Lower lobe of right lung (tissue), 2 donors: ENCODE data around the gene CTDSP1. TPM values are rescaled to one million over a fixed set of nuclear protein-coding genes. Genes with fewer than 3 reads are reported as not detected.

Experiments used
- ATAC-seq, 2 donors: fragments of 200-7000 bp; cut with Tn5 transposase; one replicate each; pipeline ENCODE4 v1.9.1; 2020 to 2022; ENCODE audit warnings: mild to moderate bottlenecking in 2 of 2, moderate library complexity in 2 of 2
- DNase-seq: peaks from one replicate; pipeline ENCODE4 v3.0.0-alpha.2; 2020
- H3K27ac ChIP-seq: fragments of 200-600 bp; one replicate; pipeline ENCODE4 v1.8.0; 2022
- H3K27me3 ChIP-seq: fragments of 200-600 bp; one replicate; pipeline ENCODE4 v1.8.0; 2022; ENCODE audit warnings: low read depth
- H3K36me3 ChIP-seq: fragments of 200-600 bp; one replicate; pipeline ENCODE4 v1.8.0; 2022; ENCODE audit warnings: mild to moderate bottlenecking
- H3K4me1 ChIP-seq: fragments of 200-600 bp; one replicate; pipeline ENCODE4 v1.8.0; 2022
- H3K4me3 ChIP-seq: fragments of 200-600 bp; one replicate; pipeline ENCODE4 v1.8.0; 2022; ENCODE audit warnings: mild to moderate bottlenecking
- H3K9me3 ChIP-seq: fragments of 200-600 bp; one replicate; pipeline ENCODE4 v1.8.0; 2022
- CTCF ChIP-seq: fragments of 200-600 bp; IDR thresholded peaks from one replicate; pipeline ENCODE4 v1.8.0; 2022; ENCODE audit warnings: antibody characterized with exemption, mild to moderate bottlenecking
- intact Hi-C: fragments of 100-400 bp; cut with DNase I; formaldehyde crosslinking; loops from one replicate; pipeline ENCODE4 v1.11.0; 2022
- total RNA-seq: library from RNA; stranded (reverse); fragmentation: NEBNext Ultra II Directional; extraction: Animal tissue kit (Norgen Biotek cat#: 25700); gene quantifications from one replicate; pipeline ENCODE4 v1.2.1, GENCODE V29; 2021
- donor health status: DM: no; HTN: yes; CAD: no; lungs with severe emphysema.

The CTDSP1 gene
- total RNA-seq, 1 donor from 2014 or later: 168 TPM

GRCh38 chr2:218405086-218405745 lies 5.5 kb downstream of the CTDSP1 start:
- intact Hi-C loops: no loop called here
- DNase-seq: no peak
- peak overlapping the region; percentile 50 for H3K4me3 ChIP-seq
- H3K4me1 ChIP-seq: peaks cover 63% of the 10 kb centered on the region
- H3K27ac ChIP-seq: peak overlapping the region; percentile 90
- H3K9me3 ChIP-seq: no peaks in the 10 kb centered on the region
- H3K36me3 ChIP-seq: peaks cover 44% of the 10 kb centered on the region
- no peaks in the 10 kb centered on the region for H3K27me3 ChIP-seq
- no peak for ATAC-seq
- TF ChIP-seq CTCF: no peak

GRCh38 chr2:218405746-218406208 lies 6.1 kb downstream of the CTDSP1 start:
- peak overlapping the region; percentile 50 for H3K4me3 ChIP-seq
- intact Hi-C loops: no loop called here
- no peak for TF ChIP-seq CTCF
- peak overlapping the region; percentile 90 for H3K27ac ChIP-seq
- ATAC-seq: peak; percentile 24 to 34
- peak; percentile 61 for DNase-seq
- H3K36me3 ChIP-seq: peaks cover 44% of the 10 kb centered on the region
- peaks cover 63% of the 10 kb centered on the region for H3K4me1 ChIP-seq
- no peaks in the 10 kb centered on the region for H3K9me3 ChIP-seq
- no peaks in the 10 kb centered on the region for H3K27me3 ChIP-seq

- no peaks in the 10 kb centered on the region for H3K27me3 ChIP-seq
Observed at GRCh38 chr2:218406209-218406948, 6.7 kb downstream of the CTDSP1 start.

GRCh38 chr2:218406949-218407618 lies 7.4 kb downstream of the CTDSP1 start:
- H3K4me3 ChIP-seq: peak overlapping the region; percentile 60
- intact Hi-C loops: no loop called here
- no peak for TF ChIP-seq CTCF
- H3K4me1 ChIP-seq: peaks cover 51% of the 10 kb centered on the region
- H3K36me3 ChIP-seq: peaks cover 35% of the 10 kb centered on the region
- DNase-seq (peak; percentile 81), ATAC-seq (peak; percentile 21 to 23)
- no peaks in the 10 kb centered on the region for H3K9me3 ChIP-seq
- no peaks in the 10 kb centered on the region for H3K27me3 ChIP-seq
- H3K27ac ChIP-seq: peak overlapping the region; percentile 90

More at GRCh38 chr2:218406209-218406948, 6.7 kb downstream of the CTDSP1 start:
- H3K4me3 ChIP-seq: peak overlapping the region; percentile 60
- intact Hi-C loops: no loop called here
- peaks cover 42% of the 10 kb centered on the region for H3K36me3 ChIP-seq
- no peaks in the 10 kb centered on the region for H3K9me3 ChIP-seq
- H3K4me1 ChIP-seq: peaks cover 58% of the 10 kb centered on the region
- peak; percentile 80 for TF ChIP-seq CTCF
- peak; percentile 93 to 94 for ATAC-seq
- peak; percentile 98 for DNase-seq
- peak overlapping the region; percentile 90 for H3K27ac ChIP-seq

- H3K9me3 ChIP-seq: no peaks in the 10 kb centered on the region
- H3K27me3 ChIP-seq: no peaks in the 10 kb centered on the region
- TF ChIP-seq CTCF: no peak
- DNase-seq (peak; percentile 49), ATAC-seq (no peak)
- peaks cover 45% of the 10 kb centered on the region for H3K4me1 ChIP-seq
- peak overlapping the region; percentile 90 for H3K27ac ChIP-seq
- H3K4me3 ChIP-seq: no peak overlapping the region
- intact Hi-C loops: no loop called here
- H3K36me3 ChIP-seq: peaks cover 29% of the 10 kb centered on the region
Observed at GRCh38 chr2:218407717-218408116, 8.0 kb downstream of the CTDSP1 start.
